Endothelial cell of umbilical vein (primary cell): ENCODE measurements around the gene PRDM12.

ENCODE experiments used
- CTCF ChIP-seq, 2 donors: IDR thresholded peaks; 1 replicate in 1 of 2; 2 replicates in 1 of 2; pipeline ENCODE4 v1.5.1; 2011; ENCODE audit warnings: low read length in 2 of 2, mild to moderate bottlenecking in 2 of 2, moderate library complexity in 2 of 2, control low read depth in 1 of 2, inconsistent platforms in 1 of 2, low read depth in 1 of 2; ENCODE audit not compliant: insufficient read depth in 1 of 2; ENCODE audit errors: extremely low read depth in 1 of 2
- EZH2 ChIP-seq: IDR thresholded peaks from 2 replicates; pipeline ENCODE4 v1.6.1; 2012; ENCODE audit warnings: borderline replicate concordance, low read depth, mild to moderate bottlenecking, moderate library complexity, low read length, inconsistent platforms; ENCODE audit not compliant: severe bottlenecking
- FOS ChIP-seq: IDR thresholded peaks from 2 replicates; pipeline ENCODE4 v1.6.1; 2011; ENCODE audit warnings: mild to moderate bottlenecking, low read length, moderate library complexity, borderline replicate concordance; ENCODE audit not compliant: insufficient read depth
- JUN ChIP-seq: IDR thresholded peaks from 2 replicates; pipeline ENCODE4 v1.6.1; 2011; ENCODE audit warnings: borderline replicate concordance, low read depth; ENCODE audit not compliant: insufficient read length, insufficient read depth
- MAX ChIP-seq: IDR thresholded peaks from 2 replicates; pipeline ENCODE4 v1.6.1; 2011; ENCODE audit not compliant: insufficient read depth, insufficient read length
- MYC ChIP-seq: IDR thresholded peaks from one replicate; pipeline ENCODE4 v1.6.1; 2011; ENCODE audit warnings: mild to moderate bottlenecking, low read depth, low read length
- POLR2A ChIP-seq: IDR thresholded peaks from 2 replicates; pipeline ENCODE4 v1.6.1; 2012; ENCODE audit warnings: low read depth, mild to moderate bottlenecking, control low read depth, low read length
- POLR2AphosphoS5 ChIP-seq: IDR thresholded peaks from 2 replicates; pipeline ENCODE4 v1.6.1; 2012; ENCODE audit warnings: low read depth, mild to moderate bottlenecking, control low read depth, low read length, moderate library complexity; ENCODE audit not compliant: insufficient read depth

GRCh38 chr9:130665029-130665430 lies 636 bp downstream of the PRDM12 start:
- TF ChIP-seq EZH2 (no peak), FOS (no peak), CTCF (IDR thresholded peaks at IDR 0.05; ENCODE audit: extremely low read depth in 1 of 2, insufficient read depth in 1 of 2, low read depth in 1 of 2, low read length in 2 of 2) (no peak), JUN (no peak), MYC (no peak), POLR2A (no peak), MAX (no peak), POLR2AphosphoS5 (no peak)
